Parathyroid adenoma (tissue), 2 donors: Measurements from ENCODE around the gene CDC42BPG.
"Not testable (repeated sequence)": the region's sequence is repeated elsewhere in the genome, so short reads cannot be mapped to it uniquely, and the experiment has no call there.

Experiments
- H2AFZ ChIP-seq: fragments of 300-600 bp; sonication (generic); one replicate; pipeline ENCODE4 v1.7.0; 2017; ENCODE audit warnings: antibody characterized with exemption, mild to moderate bottlenecking
- H3K27ac ChIP-seq: fragments of 300-600 bp; sonication (generic); one replicate; pipeline ENCODE4 v1.7.0; 2017
- H3K27me3 ChIP-seq: fragments of 300-600 bp; sonication (generic); one replicate; pipeline ENCODE4 v1.7.0; 2017; ENCODE audit warnings: low read length; ENCODE audit not compliant: control insufficient read depth, insufficient read depth
- H3K36me3 ChIP-seq: fragments of 300-600 bp; sonication (generic); one replicate; pipeline ENCODE4 v1.7.0; 2017; ENCODE audit warnings: low read length; ENCODE audit not compliant: control insufficient read depth, insufficient read depth
- H3K4me1 ChIP-seq: fragments of 300-600 bp; sonication (generic); one replicate; pipeline ENCODE4 v1.7.0; 2017; ENCODE audit warnings: control low read depth
- H3K4me2 ChIP-seq: fragments of 300-600 bp; sonication (generic); one replicate; pipeline ENCODE4 v1.7.0; 2017; ENCODE audit warnings: low read length
- H3K4me3 ChIP-seq: fragments of 300-600 bp; sonication (generic); one replicate; pipeline ENCODE4 v1.7.0; 2017; ENCODE audit warnings: low read depth, low read length
- H3K79me2 ChIP-seq: fragments of 300-600 bp; sonication (generic); one replicate; pipeline ENCODE4 v1.7.0; 2017; ENCODE audit warnings: control low read depth
- H3K9ac ChIP-seq: fragments of 300-600 bp; sonication (generic); one replicate; pipeline ENCODE4 v1.7.0; 2017; ENCODE audit warnings: mild to moderate bottlenecking
- H3K9me3 ChIP-seq: fragments of 300-600 bp; sonication (generic); one replicate; pipeline ENCODE4 v1.7.0; 2017; ENCODE audit warnings: low read length; ENCODE audit not compliant: control insufficient read depth
- CTCF ChIP-seq: fragments of 300-600 bp; sonication (generic); IDR thresholded peaks from one replicate; pipeline ENCODE4 v1.7.0; 2017; ENCODE audit warnings: antibody characterized with exemption, mild to moderate bottlenecking
- donor health status: primary hyperparathyroidism.

CDC42BPG gene

GRCh38 chr11:64826578-64827450 is 17.6 kb downstream of the CDC42BPG start:
- Histone ChIP-seq H3K4me3 (no peak overlapping the region), H3K9ac (no peak overlapping the region), H3K27me3 (no peaks in the 10 kb centered on the region), H3K79me2 (no peaks in the 10 kb centered on the region), H3K36me3 (no peaks in the 10 kb centered on the region), H2AFZ (no peak overlapping the region), H3K9me3 (no peaks in the 10 kb centered on the region), H3K4me1 (no peaks in the 10 kb centered on the region), H3K4me2 (no peak overlapping the region), H3K27ac (no peak overlapping the region)
- TF ChIP-seq CTCF, result no peak

GRCh38 chr11:64826062-64826461 is 18.4 kb downstream of the CDC42BPG start:
- no peaks in the 10 kb centered on the region for H3K27me3 ChIP-seq
- no peaks in the 10 kb centered on the region for H3K9me3 ChIP-seq
- H3K4me1 ChIP-seq, result no peaks in the 10 kb centered on the region
- no peak overlapping the region for H3K4me2 ChIP-seq
- no peak overlapping the region for H3K9ac ChIP-seq
- no peak overlapping the region for H2AFZ ChIP-seq
- no peak overlapping the region for H3K4me3 ChIP-seq
- TF ChIP-seq CTCF, result no peak
- H3K79me2 ChIP-seq, result no peaks in the 10 kb centered on the region
- no peak overlapping the region for H3K27ac ChIP-seq
- H3K36me3 ChIP-seq, result no peaks in the 10 kb centered on the region

- H3K4me1 ChIP-seq, result no peaks in the 10 kb centered on the region
- no peak for TF ChIP-seq CTCF
- no peaks in the 10 kb centered on the region for H3K36me3 ChIP-seq
- no peaks in the 10 kb centered on the region for H3K9me3 ChIP-seq
- no peaks in the 10 kb centered on the region for H3K27me3 ChIP-seq
- H3K9ac ChIP-seq, result no peak overlapping the region
- H3K4me2 ChIP-seq, result no peak overlapping the region
- no peaks in the 10 kb centered on the region for H3K79me2 ChIP-seq
- H3K4me3 ChIP-seq, result no peak overlapping the region
- H3K27ac ChIP-seq, result no peak overlapping the region
- H2AFZ ChIP-seq, result no peak overlapping the region
Observed at GRCh38 chr11:64823568-64824119, 20.8 kb downstream of the CDC42BPG start.

GRCh38 chr11:64817476-64817875 is 27.0 kb downstream of the CDC42BPG start:
- H3K4me3 ChIP-seq, result no peak overlapping the region
- H3K9ac ChIP-seq, result no peak overlapping the region
- TF ChIP-seq CTCF, result no peak

GRCh38 chr11:64815433-64815832 is 29.0 kb downstream of the CDC42BPG start:
- not testable (repeated sequence) for H3K27me3 ChIP-seq, H3K4me2 ChIP-seq, H3K4me3 ChIP-seq, H3K27ac ChIP-seq, H3K9ac ChIP-seq, H2AFZ ChIP-seq, H3K79me2 ChIP-seq, H3K36me3 ChIP-seq, H3K4me1 ChIP-seq, H3K9me3 ChIP-seq

More at GRCh38 chr11:64817476-64817875, 27.0 kb downstream of the CDC42BPG start:
- H3K9me3 ChIP-seq, result no peaks in the 10 kb centered on the region
- H3K27me3 ChIP-seq, result no peaks in the 10 kb centered on the region
- no peak overlapping the region for H2AFZ ChIP-seq
- no peaks in the 10 kb centered on the region for H3K4me1 ChIP-seq
- H3K4me2 ChIP-seq, result no peak overlapping the region
- H3K36me3 ChIP-seq, result no peaks in the 10 kb centered on the region
- no peaks in the 10 kb centered on the region for H3K79me2 ChIP-seq
- H3K27ac ChIP-seq, result no peak overlapping the region
